HG02610 (cell line): ENCODE results near the gene UBE2D2.
"Not testable (repeated sequence)": the region's sequence is repeated elsewhere in the genome, so short reads cannot be mapped to it uniquely, and the experiment has no call there.

Experiments used
- ATAC-seq: cut with Tn5 transposase; IDR thresholded peaks from one replicate; pipeline ENCODE4 v1.9.1; 2021; ENCODE audit warnings: mild to moderate bottlenecking, moderate library complexity; ENCODE audit not compliant: unreplicated experiment

Gene UBE2D2

GRCh38 chr5:139546593-139546992 lies 14.5 kb upstream of the UBE2D2 start:
- not testable (repeated sequence) for ATAC-seq

DNA sequence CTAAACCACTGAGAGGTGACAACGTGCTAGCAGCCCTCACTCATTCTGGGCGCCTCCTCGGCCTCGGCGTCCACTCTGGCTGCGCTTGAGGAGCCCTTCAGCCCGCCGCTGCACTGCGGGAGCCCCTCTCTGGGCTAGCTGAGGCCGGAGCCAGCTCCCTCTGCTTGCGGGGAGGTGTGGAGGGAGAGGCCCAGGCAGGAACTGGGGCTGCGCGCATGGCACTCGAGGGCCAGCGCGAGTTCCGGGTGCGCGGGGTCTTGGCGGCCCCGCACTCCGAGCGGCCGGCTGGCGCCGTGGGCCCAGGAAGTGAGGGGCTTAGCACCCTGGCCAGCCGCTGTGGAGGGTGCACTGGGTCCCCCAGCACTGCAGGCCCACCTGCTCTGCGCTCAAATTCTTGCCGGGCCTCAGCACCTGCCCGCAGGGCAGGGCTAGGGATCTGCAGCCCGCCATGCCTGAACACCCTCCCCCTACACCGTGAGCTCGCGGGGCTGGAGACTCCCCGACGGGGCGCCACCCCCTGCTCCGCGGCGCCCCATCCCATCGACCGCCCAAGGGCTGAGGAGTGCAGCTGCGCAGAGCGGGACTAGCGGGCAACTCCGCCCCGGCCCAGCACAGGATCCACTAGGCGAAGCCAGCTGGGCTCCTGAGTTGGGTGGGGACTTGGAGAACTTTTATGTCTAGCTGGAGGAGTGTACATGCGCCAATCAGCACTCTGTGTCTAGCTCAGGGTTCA lies 11.8 kb upstream of the UBE2D2 start:
- no peak for ATAC-seq

DNA sequence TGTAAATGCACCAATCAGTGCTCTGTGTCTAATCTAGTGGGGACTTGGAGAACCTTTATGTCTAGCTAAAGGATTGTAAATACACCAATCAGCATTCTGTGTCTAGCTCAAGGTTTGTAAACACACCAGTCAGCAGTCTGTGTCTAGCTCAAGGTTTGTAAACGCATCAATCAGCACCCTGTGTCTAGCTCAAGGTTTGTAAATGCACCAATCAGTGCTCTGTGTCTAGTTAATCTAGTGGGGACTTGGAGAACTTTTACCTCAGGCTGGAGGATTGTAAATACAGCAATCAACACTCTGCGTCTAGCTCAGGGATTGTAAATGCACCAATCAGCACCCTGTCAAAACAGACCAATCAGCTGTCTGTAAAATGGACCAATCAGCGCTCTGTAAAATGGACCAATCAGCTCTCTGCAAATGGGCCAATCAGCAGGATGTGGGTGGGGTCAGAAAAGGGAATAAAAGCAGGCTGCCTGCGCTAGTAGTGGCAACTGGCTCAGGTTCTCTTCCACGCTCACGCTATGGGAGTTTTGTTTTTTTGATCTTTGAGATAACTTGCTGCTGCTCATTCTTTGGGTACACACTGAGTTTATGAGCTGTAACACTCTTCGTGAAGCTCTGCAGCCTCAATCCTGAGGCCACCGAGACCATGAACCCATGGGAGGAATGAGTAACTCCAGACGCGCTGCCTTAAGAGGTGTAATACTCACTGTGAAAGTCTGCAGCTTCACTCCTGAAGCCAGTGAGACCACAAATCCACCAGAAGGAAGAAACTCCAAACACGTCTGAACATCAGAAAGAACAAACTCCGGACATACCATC lies 10.9 kb upstream of the UBE2D2 start:
- ATAC-seq, result not testable (repeated sequence)

GRCh38 chr5:139551191-139551889 lies 9.8 kb upstream of the UBE2D2 start:
- ATAC-seq, result no peak

GRCh38 chr5:139552893-139553575 lies 8.1 kb upstream of the UBE2D2 start:
- ATAC-seq, result no peak

DNA sequence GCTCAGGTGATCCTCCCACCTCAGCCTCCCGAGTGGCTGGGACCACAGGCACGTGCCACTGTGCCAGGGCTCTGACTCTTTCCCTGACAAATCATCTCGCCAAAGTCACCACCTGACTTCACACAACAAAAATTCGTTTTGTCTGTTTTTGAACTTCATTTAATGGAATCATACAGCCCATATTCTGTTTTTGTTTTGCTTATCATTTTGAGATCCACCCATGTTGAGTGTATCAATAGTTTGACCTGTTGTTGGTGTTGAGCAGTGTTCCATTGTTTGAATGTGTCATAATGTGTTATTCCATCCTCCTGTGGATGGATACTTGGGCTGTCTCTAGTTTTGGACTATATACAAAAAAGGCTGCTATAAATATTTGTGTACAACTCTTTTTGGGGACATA lies 6.9 kb upstream of the UBE2D2 start:
- no peak for ATAC-seq

DNA sequence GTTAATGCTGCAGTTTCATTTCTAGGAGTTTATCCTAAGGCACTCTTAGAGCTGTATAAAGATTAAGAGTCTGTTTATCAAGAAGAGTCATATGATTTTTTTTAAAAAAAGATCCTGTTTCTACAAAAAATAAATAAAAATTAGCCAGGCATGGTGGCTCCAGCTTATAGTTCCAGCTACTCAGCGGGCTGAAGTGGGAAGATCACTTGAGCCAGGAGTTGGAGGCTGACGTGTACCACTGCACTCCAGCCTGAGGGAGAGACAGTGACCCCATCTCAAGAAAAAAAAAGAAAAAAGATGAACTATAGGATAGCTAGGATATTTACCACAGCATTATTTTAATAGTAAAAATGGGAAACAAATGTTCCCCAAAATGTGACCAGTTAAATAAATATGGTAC lies 3.3 kb upstream of the UBE2D2 start:
- no peak for ATAC-seq

- ATAC-seq, result peak; percentile 13
These were observed 714 bp downstream of the UBE2D2 start for GRCh38 chr5:139561655-139562451.

DNA sequence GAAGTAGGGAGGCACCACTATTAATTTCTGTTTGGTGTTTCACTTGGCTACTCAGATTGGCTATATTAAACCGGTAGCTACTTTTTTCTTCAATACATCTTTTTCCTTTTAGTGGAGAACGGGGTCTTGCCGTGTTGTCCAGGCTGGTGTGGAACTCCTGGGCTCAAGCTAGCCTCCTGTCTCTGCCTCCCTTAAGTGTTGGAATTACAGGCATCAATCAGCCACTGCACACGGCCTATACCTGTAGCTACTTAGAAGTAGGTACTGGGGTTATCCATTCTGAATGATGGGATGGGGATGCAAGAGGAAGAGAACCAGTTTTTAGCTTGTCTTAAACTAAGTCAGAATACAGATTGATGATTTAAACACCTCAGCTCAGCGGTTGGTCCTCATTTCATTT lies 1.7 kb downstream of the UBE2D2 start:
- ATAC-seq, result no peak

GRCh38 chr5:139565411-139566305 lies 4.5 kb downstream of the UBE2D2 start:
- peak; percentile 49 for ATAC-seq

GRCh38 chr5:139566611-139567010 lies 5.5 kb downstream of the UBE2D2 start:
- no peak for ATAC-seq

DNA sequence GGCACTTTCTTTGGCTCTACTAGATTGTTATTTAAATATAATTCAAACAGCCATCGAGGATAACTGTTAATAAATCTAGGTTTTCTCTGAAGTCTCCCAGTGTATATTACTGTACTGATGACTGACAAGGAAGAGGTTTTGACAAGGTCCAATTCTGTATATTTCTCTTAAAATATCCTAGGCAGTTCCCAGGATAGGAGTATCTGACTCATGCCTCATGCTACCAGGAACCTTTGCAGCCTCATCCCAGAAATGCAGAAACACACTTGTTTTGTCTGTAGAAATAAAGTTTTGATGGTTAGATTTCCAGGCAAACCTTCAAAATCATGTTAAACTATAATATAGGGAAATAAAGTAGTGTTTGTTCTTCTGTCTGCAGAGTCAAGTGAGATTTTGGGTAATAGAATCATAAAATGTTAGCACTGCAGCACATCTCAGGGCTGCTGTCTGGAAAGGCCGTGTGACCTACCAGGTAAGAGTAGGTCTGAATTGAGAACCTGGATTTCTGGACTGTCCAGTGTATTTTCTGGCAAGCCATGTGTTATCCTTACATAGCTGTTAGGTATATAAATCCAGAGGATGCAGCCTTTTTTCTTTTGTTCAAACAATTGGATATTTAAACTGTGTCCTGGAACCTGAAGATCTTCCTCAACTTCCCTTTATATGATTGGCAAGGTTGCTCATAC lies 8.3 kb downstream of the UBE2D2 start:
- ATAC-seq, result no peak

GRCh38 chr5:139571543-139571942 lies 10.4 kb downstream of the UBE2D2 start:
- ATAC-seq, result no peak

DNA sequence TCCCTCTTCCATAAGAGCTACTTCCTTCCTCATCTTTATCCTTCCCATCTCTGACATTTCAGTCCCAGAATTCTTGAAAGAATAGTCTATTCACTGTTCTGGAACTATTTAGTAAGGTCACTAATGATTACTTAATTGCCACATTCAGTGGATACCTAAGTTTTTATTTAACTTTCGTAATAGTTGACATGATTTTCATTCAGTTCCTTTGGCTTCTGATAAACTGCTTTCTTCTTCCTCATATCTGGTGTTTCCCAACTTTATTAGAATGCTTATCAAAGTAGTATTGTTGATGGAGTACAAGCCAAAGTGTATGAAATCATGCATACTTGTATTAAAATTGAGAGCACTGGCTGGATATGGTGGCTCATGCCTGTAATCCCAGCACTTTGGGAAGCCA lies 10.8 kb downstream of the UBE2D2 start:
- ATAC-seq, result no peak

DNA sequence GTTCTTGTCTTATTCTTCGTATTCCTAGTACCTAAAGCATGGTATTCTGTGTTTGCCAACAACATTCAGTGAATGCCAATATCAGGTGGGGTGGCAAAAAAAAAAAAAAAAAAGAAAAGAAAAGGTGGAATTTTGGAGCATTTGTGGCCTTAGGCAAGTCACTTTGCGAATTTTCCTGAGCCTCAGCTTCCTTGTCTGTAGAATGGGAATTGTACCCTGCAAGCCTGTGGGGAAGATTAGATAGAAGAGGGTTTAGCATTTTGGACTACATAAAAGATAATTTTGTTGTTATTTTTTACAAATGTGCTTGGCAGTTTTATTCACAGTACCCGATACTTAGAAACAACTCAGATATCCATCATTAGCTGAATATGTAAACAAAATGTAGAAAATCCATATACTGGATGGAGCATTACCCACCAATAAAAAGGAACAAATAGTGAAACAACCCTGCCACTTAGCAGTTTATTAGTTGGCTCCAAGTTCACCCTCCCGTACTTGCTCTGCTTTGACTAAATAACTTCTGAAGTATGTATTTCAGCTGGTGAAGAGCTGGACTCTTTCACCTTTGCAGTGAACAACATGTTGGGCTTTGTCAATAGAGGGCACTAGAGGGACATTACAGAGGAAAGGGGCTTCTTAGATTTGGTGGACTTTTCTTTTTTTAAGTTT lies 13.6 kb downstream of the UBE2D2 start:
- ATAC-seq, result no peak

GRCh38 chr5:139575313-139575646 lies 14.1 kb downstream of the UBE2D2 start:
- ATAC-seq, result no peak

GRCh38 chr5:139575751-139576150 lies 14.6 kb downstream of the UBE2D2 start:
- no peak for ATAC-seq

GRCh38 chr5:139577689-139578290 lies 16.7 kb downstream of the UBE2D2 start:
- no peak for ATAC-seq
